Chondrocyte (in vitro differentiated cells): ENCODE data around the gene TMEM134. TPM values are rescaled to one million over a fixed set of nuclear protein-coding genes. Genes with fewer than 3 reads are reported as not detected.

Source experiments
- DNase-seq: peaks from one replicate; pipeline ENCODE4 v3.0.0; 2021; ENCODE audit warnings: mixed read lengths, low spot score
- H3K27ac Mint-ChIP-seq: one replicate; pipeline ENCODE4 v1.8.0; 2021; ENCODE audit warnings: mild to moderate bottlenecking, moderate library complexity, mixed read lengths; ENCODE audit not compliant: unreplicated experiment
- H3K27me3 Mint-ChIP-seq: 2 replicates; pipeline ENCODE4 v1.8.0; 2021; ENCODE audit warnings: low read depth, mixed read lengths
- H3K36me3 Mint-ChIP-seq: 2 replicates; pipeline ENCODE4 v1.8.0; 2021; ENCODE audit warnings: low read depth, mixed read lengths
- H3K4me1 Mint-ChIP-seq: 2 replicates; pipeline ENCODE4 v1.8.0; 2021; ENCODE audit warnings: low read depth, mild to moderate bottlenecking, mixed read lengths
- H3K4me3 Mint-ChIP-seq: one replicate; pipeline ENCODE4 v1.8.0; 2021; ENCODE audit warnings: mild to moderate bottlenecking, moderate library complexity, mixed read lengths; ENCODE audit not compliant: unreplicated experiment
- H3K9me3 Mint-ChIP-seq: 2 replicates; pipeline ENCODE4 v1.8.0; 2021; ENCODE audit warnings: low read depth, mixed read lengths
- CTCF ChIP-seq: fragments of 200-600 bp; sonication (generic); IDR thresholded peaks from 2 replicates; pipeline ENCODE4 v1.5.0; 2021; ENCODE audit warnings: antibody characterized with exemption, mild to moderate bottlenecking, moderate library complexity
- total RNA-seq: library from RNA; stranded (reverse); gene quantifications from 3 replicates; pipeline ENCODE4 v1.2.1, GENCODE V29; 2021

Gene TMEM134
- total RNA-seq, 1 donor from 2014 or later = 50.9 TPM

GRCh38 chr11:67420147-67420645 is 48.9 kb downstream of the TMEM134 start:
- peak overlapping the region; percentile 47 for H3K4me3 Mint-ChIP-seq

GRCh38 chr11:67419325-67420049 is 49.6 kb downstream of the TMEM134 start:
- Mint-ChIP-seq H3K27me3 (no peaks in the 10 kb centered on the region), H3K4me1 (peaks cover 17% of the 10 kb centered on the region), H3K36me3 (no peaks in the 10 kb centered on the region), H3K4me3 (no peak overlapping the region), H3K27ac (no peak overlapping the region), H3K9me3 (no peaks in the 10 kb centered on the region)
- no peak for TF ChIP-seq CTCF
- DNase-seq = no peak

More at GRCh38 chr11:67420147-67420645, 48.9 kb downstream of the TMEM134 start:
- Mint-ChIP-seq H3K9me3 (no peaks in the 10 kb centered on the region), H3K27me3 (no peaks in the 10 kb centered on the region), H3K4me1 (peaks cover 17% of the 10 kb centered on the region), H3K27ac (no peak overlapping the region), H3K36me3 (no peaks in the 10 kb centered on the region)
- no peak for TF ChIP-seq CTCF
- no peak for DNase-seq

GRCh38 chr11:67418476-67419281 is 50.4 kb downstream of the TMEM134 start:
- Mint-ChIP-seq H3K4me3 (no peak overlapping the region), H3K4me1 (peaks cover 17% of the 10 kb centered on the region), H3K36me3 (no peaks in the 10 kb centered on the region), H3K27me3 (no peaks in the 10 kb centered on the region), H3K9me3 (no peaks in the 10 kb centered on the region), H3K27ac (no peak overlapping the region)
- no peak for DNase-seq
- no peak for TF ChIP-seq CTCF

GRCh38 chr11:67417425-67417824 is 51.6 kb downstream of the TMEM134 start:
- TF ChIP-seq CTCF = no peak
- Mint-ChIP-seq H3K27ac (no peak overlapping the region), H3K4me3 (no peak overlapping the region), H3K27me3 (peaks cover 8% of the 10 kb centered on the region), H3K9me3 (no peaks in the 10 kb centered on the region), H3K36me3 (peaks cover 1% of the 10 kb centered on the region), H3K4me1 (peaks cover 17% of the 10 kb centered on the region)
- DNase-seq = no peak
